T47D (cell line): ENCODE measurements around the gene RNF121.

Source experiments
- DNase-seq, 2 experiments: peaks; one replicate each; pipeline versions ENCODE4 v3.0.0 to v3.0.0-alpha.2; 2011 to 2012; ENCODE audit warnings: low read depth in 1 of 2, low spot score in 1 of 2
- JUND ChIP-seq: IDR thresholded peaks from 2 replicates; pipeline ENCODE4 v1.6.1; 2012; ENCODE audit warnings: low read depth
- in situ Hi-C: cut with HindIII; loops from 2 replicates; pipeline ENCODE4 v1.10.0; 2016; ENCODE audit warnings: low sequenced_read_pairs, low pct_unique_long_range_greater_than_20kb

RNF121 gene

DNA sequence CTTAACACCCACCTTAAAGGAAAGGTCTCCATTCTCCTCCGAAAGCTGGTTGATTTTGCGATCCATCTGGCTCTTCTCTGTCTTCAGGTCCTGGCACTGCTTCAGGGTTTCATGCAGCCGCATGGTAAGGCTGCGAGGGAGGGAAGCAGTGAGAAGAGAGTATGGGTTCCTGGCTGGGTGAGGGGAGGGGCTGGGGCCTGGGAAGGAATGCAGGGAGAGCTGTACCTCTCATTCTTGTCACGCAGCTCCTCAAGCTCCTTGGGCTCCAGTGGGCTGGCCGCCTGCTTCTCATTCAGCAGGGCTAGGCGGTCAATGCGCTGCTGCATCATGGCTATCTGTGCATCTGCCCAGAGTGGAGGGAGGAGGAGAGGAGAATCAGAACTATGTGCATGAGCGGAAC lies 89.3 kb downstream of the RNF121 start:
- in situ Hi-C loops, result no loop called here
- DNase-seq, result no peak

DNA sequence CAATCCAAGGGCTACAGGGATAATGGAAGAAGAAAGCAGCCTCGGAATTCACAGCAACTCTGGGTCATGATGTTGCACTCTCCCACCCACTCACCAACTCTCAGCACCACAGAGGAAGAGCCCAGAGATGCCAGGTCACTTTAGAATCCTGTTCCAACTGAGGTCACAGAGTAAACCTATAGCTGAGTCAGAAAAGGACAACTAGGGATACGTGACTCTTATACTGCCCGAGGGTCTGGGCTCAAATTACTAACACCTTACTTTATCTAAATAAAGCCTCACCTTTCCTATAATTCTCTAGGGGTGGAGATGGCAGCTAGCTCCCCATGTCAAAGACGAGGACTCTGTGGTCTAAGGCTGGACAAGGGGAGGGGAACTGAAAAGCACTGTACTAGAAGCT lies 94.5 kb downstream of the RNF121 start:
- no peak for DNase-seq
- in situ Hi-C loops, result no loop called here
- TF ChIP-seq JUND, result no peak

More for the DNA sequence above, 89.3 kb downstream of the RNF121 start:
- TF ChIP-seq JUND, result no peak

DNA sequence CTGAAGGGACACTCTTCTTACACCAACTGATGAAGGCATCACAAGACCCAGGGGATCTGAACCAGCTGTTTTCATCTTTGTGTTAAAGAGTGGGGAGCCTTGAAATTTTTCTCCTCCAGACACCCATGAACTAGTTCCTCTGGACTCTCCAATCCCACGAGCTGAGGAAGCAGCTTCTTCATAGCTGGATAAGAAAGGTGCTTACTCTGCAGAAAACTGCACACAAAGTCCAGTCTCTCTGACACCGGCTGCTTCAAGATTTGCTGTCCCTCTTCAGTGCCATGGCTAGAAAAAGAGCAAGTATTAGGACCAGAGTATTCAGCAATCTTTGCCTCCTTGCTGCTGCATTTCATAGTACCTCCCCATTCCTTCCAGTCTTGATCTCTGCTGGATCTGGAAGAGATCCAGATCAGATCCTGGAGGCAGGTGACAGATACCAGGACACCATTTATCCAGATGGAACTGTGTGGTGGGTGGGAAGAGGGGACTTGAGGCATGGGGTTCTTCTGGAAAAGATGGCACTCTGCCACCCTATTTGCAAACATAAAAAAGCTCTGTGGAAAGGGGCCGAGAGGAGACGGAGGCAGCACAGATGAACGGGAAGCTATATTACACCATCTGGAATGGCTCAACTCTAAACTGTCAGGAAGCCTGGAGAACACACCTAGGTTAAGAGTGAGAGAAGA lies 95.4 kb downstream of the RNF121 start:
- in situ Hi-C loops, result no loop called here

DNA sequence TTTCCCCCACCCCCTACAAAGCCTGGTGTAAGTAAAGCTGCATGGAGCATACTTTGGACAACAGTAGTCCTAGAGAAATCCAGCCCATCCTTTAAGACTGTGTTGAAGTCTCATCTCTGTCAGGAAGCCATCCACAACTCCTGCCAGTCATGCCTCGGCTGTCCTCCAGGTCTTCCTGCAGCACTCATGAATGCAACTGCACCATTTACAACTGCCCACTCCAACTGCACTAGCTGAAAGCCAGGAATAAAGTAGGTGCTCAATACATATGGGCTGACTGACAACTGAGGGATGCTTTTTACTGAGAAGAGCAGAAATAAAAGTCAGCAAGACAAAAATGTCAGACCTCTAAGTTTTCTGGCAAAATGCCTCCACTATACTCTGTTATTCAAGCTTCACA lies 97.2 kb downstream of the RNF121 start:
- DNase-seq, result no peak
- in situ Hi-C loops, result no loop called here
- no peak for TF ChIP-seq JUND

More for the DNA sequence above, 95.4 kb downstream of the RNF121 start:
- no peak for DNase-seq
- TF ChIP-seq JUND, result no peak

DNA sequence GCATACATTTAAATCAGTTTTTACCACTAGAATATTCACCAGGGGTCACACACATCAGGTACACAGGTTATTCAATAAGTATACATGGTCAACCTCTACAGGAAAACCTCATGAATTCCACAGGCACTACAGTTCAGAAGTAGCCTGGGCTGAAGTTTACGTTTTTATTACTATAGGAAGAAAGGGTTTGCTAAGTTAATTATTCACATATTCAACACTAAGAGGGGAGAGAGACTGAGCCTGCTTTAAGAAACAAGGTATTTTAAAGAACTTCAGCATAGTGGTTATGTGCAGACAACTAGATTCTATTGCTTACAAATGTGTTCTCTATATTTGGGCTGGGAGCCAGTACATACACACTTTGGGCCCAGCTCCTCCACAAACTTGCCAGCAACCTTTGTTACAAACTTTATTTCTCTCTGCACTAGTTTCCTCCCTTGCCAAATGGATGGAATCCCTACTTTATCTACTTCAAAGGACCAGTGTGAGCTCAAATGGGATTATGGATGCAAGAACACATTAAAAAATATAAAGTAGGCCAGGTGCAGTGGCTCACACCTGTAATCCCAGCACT lies 101.7 kb downstream of the RNF121 start:
- in situ Hi-C loops, result no loop called here

DNA sequence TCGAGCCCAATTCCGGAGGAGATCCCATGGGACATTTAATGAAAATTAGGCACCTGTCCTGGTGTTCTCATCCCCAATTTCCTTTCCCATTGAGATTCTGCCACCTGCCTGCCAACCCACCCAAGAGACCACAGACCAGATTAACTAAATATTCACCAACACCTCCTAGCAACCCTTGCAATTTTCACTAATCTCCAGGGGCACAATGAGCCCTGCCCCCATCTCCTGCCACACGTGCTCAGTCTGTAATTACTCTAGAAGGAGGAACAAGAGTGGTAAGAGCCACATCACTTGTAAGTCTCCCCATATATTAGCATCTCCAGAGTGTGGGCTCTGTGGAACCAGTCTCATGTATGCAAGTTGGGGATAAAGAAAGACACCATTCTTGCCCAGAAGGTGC lies 107.8 kb downstream of the RNF121 start:
- DNase-seq, result no peak

More for the DNA sequence above, 101.7 kb downstream of the RNF121 start:
- no peak for DNase-seq
- TF ChIP-seq JUND, result no peak

DNA sequence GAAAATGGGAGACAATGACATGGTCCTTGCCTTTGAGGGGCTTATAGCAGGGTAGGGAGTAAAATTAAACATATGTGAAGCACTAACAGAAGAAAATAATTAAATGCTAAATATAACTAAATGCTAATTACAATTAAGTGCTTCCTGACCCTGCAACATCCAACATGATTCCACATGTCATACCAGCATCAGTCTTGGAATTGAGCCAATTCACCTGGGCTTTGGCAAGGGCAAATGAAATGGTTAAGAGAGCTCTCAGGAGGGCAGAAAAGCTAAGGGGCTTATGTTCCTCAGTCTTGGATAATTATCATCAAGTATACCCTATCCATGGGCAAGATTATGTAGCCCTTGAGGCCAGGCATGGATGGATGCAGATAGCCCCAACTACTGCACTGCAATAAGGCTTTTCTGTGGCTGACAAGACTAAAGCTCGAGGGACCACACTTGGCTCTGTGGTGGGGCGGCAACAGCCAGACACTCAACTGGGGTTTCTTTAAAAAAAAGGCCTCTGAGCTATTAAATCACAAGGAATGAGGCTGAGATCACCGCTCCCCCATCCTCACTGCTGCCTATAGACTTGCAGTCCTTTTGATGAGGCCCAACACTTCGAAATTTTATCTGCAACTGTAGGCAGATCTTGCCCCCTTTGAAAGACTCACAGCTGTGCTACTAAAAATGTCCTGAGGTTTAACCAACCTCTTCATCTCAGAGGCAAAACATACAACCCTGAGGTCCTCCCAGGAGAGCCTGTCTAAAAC lies 108.9 kb downstream of the RNF121 start:
- no peak for TF ChIP-seq JUND
- in situ Hi-C loops, result no loop called here

More for the DNA sequence above, 107.8 kb downstream of the RNF121 start:
- in situ Hi-C loops, result no loop called here
- no peak for TF ChIP-seq JUND

DNA sequence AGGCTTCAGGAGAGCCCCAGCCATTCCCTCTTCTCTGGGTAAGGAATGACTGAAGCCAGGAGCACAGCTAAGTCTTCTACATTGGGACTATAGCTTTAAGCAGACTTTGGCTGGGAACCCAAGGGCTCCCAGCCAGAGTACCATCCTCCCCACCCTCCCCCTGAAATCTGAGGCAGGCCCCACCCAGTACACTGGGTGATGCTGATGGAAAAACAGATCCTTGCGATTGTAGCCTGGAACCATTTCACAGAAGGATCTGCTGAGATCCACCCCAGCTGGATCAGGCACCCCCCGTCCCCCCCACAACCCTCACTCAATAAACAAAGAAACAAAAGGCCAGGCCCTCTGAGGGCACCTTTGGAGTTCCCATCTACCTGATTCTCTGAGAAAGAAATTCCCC lies 109.6 kb downstream of the RNF121 start:
- no peak for TF ChIP-seq JUND
- in situ Hi-C loops, result no loop called here
- peak in 1 of 2 experiments; percentile 76 for DNase-seq

More for the DNA sequence above, 108.9 kb downstream of the RNF121 start:
- no peak for DNase-seq

DNA sequence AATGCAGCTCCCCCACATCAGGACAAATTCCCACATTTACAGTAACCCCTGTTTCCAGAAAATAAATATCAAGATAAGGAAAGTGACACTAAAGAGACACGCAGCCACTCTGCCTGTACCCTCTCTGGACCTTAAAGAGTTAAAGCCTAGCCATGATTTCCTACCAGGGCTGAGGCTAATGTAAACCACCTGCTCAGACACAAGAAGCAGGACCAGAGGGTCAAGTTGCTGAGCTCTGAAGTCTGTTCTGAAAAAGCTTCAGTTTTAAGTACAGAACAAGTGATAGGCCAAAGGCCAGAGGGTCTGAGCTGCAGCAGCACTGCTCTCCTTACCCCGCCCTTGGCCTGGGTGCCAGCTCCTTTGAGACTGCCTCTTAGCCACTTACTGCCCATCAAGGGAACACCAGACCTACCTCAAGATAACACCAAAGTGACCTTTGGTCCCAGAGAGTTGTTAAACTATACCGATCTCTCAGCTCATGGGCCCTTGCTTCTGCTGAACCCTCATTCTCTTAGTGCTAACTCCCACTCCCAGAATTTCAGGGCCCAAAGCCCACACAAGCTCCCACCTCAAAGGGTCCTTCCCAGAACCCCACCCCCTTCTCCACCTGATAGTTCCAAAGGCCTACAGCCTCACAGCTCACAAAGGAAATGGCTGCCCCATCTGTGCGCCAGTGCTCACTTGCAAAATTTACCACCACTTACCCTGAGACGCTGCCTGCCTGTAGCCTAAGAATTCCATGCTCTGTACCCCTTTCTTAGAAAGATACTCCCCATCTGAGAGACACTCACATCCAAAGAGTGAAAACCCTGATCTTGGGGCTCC lies 110.4 kb downstream of the RNF121 start:
- TF ChIP-seq JUND, result no peak
- in situ Hi-C loops, result no loop called here
- no peak for DNase-seq

DNA sequence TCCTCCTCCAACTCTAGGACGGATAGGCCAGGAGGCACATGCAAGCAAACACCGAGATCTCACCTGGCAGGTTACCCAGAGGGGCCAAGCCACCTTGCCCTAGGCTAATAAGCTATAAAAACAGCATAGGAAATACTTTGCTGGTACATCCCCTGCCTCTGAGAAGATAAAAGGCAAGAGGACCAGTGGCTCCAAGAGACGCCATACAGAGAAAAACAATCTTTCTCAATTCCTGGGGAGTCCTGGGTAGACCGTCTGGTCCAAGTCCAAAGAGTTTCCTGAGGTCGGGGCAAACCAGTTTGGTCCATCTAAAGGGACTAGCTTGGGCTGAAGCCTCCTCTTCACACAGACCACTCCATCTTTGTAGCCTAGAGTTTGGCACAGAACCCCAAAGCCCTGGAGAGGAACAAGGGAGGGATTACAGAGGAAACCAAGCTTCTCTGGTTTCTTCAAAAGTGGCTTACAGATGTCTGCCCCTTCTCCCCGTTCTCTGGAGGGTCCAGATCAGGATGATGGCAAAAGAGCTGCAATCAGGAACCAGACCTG lies 111.1 kb downstream of the RNF121 start:
- peak in 1 of 2 experiments; percentile 75 for DNase-seq
- in situ Hi-C loops, result no loop called here

DNA sequence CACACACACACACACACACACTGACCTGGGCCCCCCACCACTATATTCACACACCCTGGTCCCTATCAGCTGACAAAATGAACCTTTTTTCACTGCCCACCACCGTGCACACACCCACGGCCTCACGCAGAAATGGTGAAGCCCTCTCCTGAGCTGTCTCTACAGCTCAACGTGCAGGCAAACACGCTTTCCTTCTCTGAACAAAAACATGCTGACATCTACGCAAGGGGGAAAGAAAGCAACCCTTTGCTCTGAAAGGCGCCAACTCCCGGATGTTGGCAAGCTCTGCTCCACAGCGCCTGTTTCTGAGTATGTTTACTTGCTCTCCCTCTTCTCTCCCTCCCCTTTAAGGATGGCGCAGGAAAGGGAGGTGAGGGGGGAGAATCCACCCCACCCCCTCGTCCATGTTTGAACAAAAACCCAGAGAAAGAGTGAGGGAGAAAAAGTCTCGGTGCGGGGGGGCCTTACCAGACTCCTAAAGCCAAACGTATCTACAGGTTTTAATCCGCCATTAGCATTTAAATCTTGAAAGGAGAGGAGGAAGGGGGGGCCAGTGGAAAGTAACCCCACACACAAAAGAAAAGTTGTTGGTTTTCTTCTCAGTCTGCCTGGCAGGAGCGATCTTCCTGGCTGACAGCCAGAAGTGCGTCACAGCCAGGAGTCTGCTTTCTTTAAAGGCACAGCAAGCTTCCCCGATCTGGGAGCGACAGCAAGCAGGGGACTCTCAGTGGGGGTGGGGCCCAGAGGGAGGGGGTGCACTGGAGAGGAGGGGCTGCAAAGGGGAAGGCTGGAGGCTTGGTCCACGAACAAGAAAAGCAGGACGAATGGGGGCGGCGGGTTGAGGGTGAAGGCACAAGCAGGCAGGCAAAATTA lies 111.9 kb downstream of the RNF121 start:
- TF ChIP-seq JUND, result 0 out of 2 replicates have a peak, but pooled peaks have one; percentile 9
- in situ Hi-C loops, result no loop called here
- DNase-seq, result peak; percentile 70 to 99

More for the DNA sequence above, 111.1 kb downstream of the RNF121 start:
- TF ChIP-seq JUND, result no peak
